HG03139 (cell line): Measurements from ENCODE around the gene DCDC2.
"Not testable (repeated sequence)": the region's sequence is repeated elsewhere in the genome, so short reads cannot be mapped to it uniquely, and the experiment has no call there.

ENCODE experiments used
- ATAC-seq: cut with Tn5 transposase; IDR thresholded peaks from one replicate; pipeline ENCODE4 v1.9.1; 2021; ENCODE audit not compliant: unreplicated experiment

DCDC2 gene

DNA sequence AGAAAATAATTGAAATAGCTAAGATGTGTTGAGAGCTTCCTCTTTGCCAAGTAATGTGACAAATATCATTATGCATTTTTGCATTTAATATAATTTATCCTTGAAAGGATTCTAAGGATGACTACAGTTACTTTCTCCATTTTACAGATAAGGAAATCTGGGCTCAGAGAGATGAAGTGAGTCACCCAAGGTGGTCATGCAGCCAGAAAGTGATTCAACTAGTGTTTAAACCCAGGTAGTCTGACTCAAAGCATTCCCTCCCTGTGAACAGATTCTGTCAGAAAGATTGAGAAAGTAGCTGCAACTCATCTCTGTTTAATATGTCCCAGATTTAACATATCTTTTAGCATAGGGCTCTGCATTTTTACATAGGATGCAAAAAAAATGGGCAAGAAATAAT, 203.7 kb downstream of the DCDC2 start:
- ATAC-seq = no peak

DNA sequence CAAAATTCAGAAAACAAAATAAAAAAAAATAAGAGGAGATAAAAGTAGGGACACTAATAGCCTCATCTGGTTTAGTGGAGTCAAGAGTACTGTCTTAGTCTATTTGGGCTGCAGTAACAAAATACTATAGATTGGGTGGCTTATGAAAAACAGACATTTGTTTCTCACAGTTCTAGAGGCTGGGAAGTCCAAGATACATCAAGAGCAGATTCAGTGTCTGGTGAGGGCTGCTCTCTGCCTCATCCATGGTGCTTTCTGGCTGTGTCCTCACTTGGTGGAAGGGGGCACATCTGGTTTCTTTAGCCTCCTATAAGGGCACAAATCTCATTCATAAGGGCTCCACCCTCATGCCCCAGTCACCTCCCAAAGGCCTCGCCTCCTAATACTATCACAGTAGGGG, 205.8 kb downstream of the DCDC2 start:
- ATAC-seq = no peak

DNA sequence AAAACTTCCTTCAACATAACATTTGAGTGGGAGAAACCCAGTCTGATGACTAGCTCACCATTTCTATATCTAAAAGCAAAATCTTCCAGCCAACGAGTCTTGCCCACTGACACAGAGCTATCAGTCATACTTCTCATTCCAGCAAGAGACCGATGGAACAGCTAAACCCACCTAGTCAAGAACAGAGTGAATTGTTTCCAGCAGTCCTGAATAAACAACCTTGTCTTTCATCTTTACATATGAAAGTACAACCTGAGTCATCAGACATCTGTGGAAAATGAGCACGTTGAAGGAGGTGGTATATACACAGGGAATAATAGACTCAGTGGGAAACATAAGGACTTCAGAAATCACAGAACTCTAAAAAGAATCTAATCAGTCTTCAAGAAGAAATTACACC, 208.0 kb downstream of the DCDC2 start:
- no peak for ATAC-seq

DNA sequence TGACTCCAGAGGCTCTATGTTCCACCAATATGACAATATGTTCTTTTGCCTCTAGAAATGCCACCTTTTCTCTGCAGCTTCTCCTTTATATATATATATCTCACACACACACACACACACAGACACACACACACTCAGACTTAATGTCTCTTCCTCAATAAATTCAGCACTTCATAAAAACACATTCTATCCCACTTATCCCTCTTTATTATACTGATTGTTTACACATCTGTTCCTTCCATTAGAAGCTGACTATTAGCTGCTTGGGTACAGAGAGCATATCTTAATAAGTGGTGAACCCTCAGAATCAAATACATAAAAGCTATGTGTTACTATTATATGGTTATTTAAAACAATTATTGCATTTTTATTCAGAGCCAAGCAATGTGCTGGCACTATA, 208.6 kb downstream of the DCDC2 start:
- ATAC-seq = no peak

DNA sequence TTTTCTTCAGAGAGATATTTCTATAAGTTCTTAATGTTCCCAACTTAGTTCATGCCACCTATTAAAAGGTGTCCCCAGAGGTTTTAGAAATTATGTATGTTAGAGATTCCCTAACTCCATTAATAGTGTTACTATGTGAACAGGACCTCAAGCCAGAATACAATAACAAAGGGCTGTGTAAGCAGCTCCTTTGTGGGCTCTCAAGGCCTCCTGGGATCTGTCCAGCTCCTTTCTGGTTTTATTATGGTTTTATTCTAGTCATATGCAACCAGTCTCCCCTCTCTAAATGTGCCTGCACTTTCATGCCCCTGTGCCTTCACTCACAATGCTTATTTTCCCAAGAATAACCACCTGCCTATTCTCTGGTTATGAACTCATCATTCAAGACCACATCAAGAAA, 209.2 kb downstream of the DCDC2 start:
- ATAC-seq = no peak

DNA sequence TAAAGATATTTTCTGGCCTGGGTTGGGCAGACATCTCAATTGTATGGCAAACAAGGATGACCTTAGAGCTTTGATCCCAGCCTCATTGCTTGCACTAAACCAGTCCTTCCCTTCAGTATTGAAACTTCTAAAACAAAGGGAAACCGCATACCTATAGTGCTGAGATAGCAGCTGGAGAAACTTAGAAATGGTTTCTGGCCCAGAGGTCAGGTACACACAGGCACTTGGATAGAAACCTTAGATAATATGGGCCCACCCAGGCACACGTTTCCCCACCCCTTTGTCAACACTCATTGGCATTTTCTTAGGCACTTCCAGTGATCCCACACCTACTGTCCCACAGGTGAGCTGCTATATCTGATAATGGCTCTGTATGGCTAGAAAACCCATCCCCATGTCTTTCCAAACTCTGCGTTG, 209.7 kb downstream of the DCDC2 start:
- no peak for ATAC-seq

DNA sequence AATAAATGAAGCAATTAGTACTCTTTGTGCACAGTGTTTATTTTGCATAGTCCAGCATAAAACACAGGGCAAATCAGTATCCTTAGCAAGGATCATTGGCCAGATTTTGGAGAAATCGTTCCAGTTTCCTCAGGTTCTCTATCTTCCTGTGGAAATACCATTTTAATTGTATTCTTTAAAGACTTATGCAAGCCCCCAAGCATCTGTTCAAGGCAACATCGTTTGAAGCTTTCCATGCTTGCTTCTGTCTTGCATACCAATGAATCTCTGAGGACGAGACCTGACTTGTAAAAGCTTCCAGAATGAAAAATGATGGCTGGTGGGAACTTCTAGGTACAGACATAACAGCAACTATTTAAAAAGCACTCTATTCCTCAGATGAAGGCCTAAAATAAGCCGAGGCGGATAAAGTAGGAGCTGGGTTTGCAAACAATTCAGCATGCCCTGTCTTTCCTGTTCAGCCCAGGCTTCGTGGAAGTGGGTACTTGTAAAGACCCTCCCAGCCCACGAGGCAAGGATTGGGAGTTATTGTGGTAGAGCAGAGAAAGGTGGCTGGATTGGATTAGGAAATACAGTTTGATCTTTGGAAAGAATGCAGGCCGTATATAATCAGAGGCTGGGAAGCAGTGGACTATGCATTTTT, 210.2 kb downstream of the DCDC2 start:
- ATAC-seq = no peak

DNA sequence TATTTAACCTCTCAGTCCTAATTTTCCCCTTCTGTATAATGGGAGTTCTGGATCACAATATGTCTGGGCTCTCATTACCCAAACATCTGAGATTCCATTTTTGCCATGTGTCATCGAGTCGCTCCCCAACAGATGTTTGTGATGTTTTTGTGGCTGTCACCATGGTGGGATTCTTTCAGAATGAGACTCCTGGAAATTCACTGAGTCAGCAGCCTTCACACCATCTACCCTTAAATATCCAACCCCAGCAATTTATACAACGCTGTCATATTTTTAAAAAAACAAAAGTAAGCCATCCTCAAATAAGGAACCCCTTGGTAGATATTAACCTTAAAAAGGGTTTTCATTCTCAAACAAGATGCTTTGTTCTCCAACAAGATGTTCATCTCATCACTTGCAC, 211.0 kb downstream of the DCDC2 start:
- no peak for ATAC-seq

DNA sequence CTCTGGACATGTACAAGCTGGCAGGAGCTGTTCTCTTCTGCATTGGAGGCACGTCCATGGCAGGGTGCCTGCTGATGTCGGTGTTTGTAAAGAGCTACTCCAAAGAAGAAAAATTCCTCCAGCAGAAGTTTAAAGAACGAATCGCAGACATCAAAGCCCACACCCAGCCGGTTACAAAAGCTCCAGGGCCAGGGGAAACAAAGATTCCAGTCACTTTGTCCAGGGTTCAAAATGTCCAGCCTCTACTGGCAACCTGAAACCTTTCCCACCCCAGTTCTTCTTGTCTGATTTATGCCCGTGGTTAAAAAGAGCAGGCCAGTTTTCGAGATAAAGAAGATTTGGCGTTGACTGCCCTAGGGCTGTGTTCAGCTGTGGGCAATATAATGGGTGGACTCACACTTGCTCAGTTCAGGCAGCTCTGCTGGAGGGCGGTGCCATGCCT, 212.1 kb downstream of the DCDC2 start:
- no peak for ATAC-seq

DNA sequence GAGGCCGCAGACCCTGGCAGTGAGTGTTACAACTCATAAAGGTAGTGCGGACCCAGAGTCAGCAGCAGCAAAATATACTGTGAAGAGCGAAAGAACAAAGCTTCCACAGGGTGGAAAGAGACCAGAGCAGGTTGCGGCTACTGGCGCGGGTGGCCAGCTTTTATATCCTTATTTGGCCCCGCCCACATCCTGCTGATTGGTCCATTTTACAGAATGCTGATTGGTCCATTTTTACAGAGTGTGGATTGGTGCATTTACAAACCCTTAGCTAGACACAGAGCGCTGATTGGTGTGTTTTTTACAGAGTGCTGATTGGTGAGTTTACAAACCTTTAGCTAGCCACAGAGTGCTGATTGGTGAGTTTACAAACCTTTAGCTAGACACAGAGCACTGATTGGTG, 215.1 kb downstream of the DCDC2 start:
- not testable (repeated sequence) for ATAC-seq

DNA sequence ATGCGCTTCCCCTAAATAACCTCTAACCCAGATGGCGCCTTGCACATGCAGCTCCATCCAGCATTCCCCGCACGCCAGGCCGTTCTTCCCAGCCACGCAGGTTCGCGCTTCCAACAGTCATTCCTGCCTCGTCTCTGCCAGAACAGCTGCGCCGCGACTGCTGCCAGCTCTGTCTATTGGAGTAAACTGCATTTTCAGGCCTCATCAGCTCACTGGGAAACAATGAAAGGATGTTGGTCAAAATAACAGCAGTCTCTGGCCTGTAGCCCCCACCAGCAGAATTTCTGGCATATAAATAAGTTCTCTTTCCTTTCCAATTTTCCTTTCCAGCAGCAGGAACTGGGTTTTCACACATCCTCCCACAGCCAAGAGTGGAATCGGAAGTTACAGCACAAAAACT, 217.3 kb downstream of the DCDC2 start:
- no peak for ATAC-seq

DNA sequence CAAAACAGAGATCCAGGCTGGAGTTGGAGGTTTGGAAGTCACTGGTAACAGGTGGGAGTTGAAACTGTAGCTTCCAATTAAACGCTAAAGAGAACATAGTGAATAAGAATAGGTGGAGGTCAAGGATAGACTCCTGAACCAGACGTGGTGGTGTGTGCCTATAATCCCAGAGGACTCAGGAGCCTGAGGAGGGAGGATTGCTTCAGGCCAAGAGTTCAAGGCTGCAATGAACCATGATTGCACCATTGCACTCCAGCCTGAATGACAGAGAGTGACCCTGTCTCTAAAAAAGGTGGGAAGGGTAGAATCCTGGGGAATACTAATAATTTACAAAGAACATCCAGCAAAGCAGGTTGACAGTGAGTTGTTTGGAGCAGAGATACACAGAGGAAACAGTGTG, 218.2 kb downstream of the DCDC2 start:
- no peak for ATAC-seq

DNA sequence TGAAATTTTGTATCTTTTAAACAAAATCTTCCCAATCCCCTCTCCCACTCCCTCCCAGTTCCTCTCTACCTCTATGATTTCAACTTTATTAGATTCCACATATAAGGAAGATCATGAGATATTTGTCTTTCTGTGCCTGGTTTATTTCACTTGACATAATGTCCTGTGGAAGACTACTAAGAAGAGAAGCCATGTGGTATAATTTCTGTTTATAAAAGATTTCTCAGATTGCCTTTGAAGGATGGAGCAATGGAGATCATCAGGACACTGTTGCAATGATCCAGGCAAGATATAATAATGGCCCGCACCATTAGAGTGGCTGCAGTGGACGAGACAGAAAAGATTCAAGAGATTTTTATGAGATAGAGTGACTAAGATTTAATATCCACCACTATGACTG, 218.8 kb downstream of the DCDC2 start:
- no peak for ATAC-seq

DNA sequence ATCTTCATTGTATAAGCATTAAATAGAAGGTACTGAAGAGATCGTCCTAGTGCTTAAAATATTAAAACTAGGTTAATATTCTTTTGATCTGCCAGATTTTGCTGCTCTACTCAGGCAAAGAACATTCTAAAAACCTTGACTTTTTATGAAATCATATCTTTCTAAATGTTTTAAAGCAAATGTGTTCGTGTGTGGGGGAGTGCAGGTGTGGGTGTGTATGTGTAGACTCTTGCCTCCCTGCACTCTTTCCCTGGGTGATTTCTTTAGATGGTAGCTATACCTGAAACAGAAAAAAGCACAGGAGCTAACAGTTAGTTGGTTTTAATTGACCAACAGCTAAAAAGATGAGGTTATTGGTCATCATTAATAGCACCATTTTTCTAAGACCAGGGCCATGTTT, 226.1 kb downstream of the DCDC2 start:
- no peak for ATAC-seq

DNA sequence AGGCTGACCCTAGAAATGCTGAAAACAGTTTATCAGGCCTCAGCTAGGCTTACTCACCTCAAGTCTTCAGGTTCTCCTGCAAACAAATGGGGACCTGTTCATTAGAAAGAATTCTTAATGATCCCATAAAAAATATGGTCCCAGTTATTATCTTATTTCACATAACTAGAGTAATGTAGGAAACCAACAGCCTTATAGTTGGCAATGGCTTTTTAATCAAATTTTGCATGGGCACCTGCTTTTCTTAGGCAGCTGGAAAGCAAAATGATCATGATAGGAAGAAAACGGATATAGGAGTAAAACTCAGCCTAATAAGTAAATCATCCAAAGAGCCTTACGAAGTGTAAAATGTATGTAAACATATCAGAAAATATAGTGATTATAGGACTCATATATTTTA, 230.5 kb downstream of the DCDC2 start:
- ATAC-seq = no peak

DNA sequence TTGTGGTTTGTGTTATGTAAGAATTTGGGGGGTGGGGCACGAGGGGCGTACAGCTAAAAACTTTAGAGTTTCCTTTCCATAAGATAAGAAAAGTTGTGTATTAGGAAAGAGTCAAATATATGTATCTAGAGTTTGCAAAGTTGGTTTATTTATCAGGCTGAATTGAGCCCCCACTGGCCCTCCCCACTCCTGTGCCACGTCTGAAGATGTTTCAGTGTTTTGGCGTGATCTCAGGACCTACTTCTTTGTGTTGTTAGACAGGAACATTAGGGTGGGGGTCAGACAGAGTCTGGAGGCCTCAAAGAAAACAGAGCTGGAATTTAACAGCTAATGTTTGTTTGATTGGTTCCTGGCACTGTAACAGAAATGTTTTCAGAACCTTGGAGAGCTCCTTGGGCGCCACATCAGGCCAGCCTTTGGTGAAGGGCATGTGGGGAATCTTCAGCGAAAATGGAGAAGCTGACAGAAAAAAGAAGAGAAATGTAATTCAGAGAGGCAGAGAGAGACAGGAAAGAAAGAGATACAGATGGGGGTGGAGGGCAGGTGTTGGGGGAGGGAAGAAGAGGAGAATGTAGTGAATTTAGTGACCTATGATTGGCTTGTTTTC, 231.2 kb downstream of the DCDC2 start:
- ATAC-seq = no peak

DNA sequence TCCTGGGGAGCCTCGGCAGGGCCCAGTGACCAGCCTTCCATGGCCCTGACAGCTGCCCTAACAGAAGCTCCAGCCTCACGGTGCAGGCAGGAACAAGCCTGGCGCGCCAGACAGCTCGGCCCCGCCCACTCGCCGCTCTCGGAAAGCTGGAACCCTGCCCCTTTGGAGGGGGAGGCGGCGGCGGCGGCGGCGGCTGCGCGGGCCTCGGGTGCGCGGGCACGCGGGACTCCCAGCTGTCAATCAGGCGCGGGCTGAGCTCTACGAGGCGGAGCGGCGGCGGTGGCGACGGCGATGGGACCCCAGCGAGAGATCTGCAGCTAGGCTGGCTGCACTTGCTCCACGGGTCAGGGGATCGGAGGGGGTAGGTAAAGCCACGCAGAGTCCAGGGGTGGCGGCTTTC, 231.9 kb downstream of the DCDC2 start, which contains the start of gene NRSN1:
Gene NRSN1, plus strand, starts transcription at position 236 of the 400 bp plus-strand sequence. CDS start 8,113 bp downstream, outside the sequence.
- ATAC-seq = no peak

DNA sequence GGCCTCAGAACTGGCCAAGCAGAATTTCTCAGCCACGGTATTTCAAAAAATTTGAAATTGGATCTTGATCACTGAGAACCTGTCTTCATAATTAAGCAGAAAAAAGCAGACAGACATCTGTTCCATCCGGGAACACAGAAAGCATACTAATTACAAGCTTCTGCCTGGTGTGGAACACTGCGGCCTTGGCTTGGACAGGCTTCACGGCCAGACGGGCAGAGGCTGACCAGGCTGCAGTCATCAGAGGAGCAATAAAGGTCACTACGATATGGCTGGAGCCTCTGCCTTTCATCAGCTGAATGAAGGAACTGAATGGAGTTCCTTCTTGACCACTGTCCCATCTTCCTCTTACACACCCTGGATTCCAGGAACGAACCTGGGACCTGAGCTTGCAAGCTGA, 235.7 kb downstream of the DCDC2 start:
- no peak for ATAC-seq
